ENCODE data around the gene TELO2. TPM values are rescaled to one million over a fixed set of nuclear protein-coding genes. Genes with fewer than 3 reads are reported as not detected.

The TELO2 gene
- total and polyA plus RNA-seq, 2 donors (not counting 3 experiments of a cell fraction or from before 2014, with no cell fraction given) = 30.7 to 61.6 TPM

DNA sequence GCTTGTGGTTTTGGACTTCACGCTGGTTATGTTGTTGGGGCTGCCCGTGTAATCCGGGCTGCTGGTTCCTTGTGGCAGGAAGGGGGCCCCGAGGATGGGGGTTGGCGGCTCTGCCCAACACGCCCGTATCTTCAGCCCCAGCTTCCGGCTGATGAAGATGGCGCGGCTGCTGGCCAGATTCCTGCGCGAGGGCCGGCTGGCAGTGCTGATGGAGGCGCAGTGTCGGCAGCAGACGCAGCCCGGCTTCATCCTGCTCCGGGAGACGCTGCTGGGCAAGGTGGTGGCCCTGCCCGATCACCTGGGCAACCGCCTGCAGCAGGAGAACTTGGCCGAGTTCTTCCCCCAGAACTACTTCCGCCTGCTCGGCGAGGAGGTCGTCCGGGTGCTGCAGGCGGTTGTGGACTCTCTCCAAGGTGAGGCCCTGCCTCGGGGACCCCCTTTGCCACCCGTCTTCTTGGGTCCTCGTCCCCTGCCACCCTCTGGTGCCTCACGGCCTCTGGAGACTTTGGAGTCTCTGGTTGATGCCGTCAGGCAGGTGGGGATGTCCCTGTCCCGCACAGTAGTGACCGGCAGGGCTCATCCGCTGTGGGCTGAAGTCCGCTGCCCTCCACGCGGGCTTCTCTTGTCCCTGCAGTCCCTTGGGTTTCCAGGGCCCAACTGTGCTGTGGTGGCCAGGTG lies 2.2 kb downstream of the TELO2 start:
- BruUV-seq (replicated peaks) = no TSS peak
- Histone ChIP-seq H2AFZ (ENCODE audit: low read depth, low read length) (no peak overlapping the region), H3K9ac (replicated peaks; ENCODE audit: extremely low read depth, insufficient read depth, low read length) (no peak overlapping the region), H3K79me2 (ENCODE audit: control insufficient read depth, insufficient read depth, low read length) (peaks cover 19% of the 10 kb centered on the region), H3K4me3 (replicated peaks in 1 of 3; ENCODE audit: insufficient read depth in 1 of 3, low read depth in 1 of 3, low read length in 3 of 3) (no peak overlapping the region), H3K9me1 (replicated peaks; ENCODE audit: control insufficient read depth, extremely low read depth, insufficient read depth, low read length) (no peaks in the 10 kb centered on the region), H3K27me3 (ENCODE audit: control insufficient read depth in 2 of 2, insufficient read depth in 2 of 2, low read length in 2 of 2) (no peaks in the 10 kb centered on the region), H3K36me3 (ENCODE audit: control insufficient read depth in 2 of 2, extremely low read depth in 1 of 2, insufficient read depth in 2 of 2, low read length in 2 of 2) (peaks cover 3 to 14% of the 10 kb centered on the region in 2 experiments), H3K27ac (ENCODE audit: insufficient read depth, low read depth, low read length) (no peak overlapping the region), H4K20me1 (replicated peaks; ENCODE audit: control insufficient read depth, extremely low read depth, insufficient read depth, low read length) (no peaks in the 10 kb centered on the region), H3K4me2 (ENCODE audit: insufficient read depth, low read length) (no peak overlapping the region), H3K4me1 (ENCODE audit: control insufficient read depth, extremely low read depth, insufficient read depth, low read length) (peaks cover 15% of the 10 kb centered on the region), H3K9me3 (replicated peaks; ENCODE audit: control insufficient read depth, insufficient read depth, low read length) (no peaks in the 10 kb centered on the region)
- ChIA-PET POLR2A (no interaction called here), CTCF (interaction anchor here (1.3 to 1.6 kb wide), 9 partner anchors 17 to 180 kb away, joined by 3 to 19 read pairs (median 4); partner anchors contain the start of gene TMEM204)
- DNase-seq (ENCODE audit: low read depth, low spot score) (no peak), FAIRE-seq (no peak)
- dilution Hi-C loops (cut with MboI; ENCODE audit: extremely low pct_ligation_motif_present, low sequenced_read_pairs) = no loop called here
- intact Hi-C loops (cut with micrococcal nuclease) = no loop called here
- no peak for TF ChIP-seq POLR2A (IDR thresholded peaks at IDR 0.05; ENCODE audit: low read depth, low read length)
- no peak for TF ChIP-seq POLR2AphosphoS5 (IDR thresholded peaks at IDR 0.05; ENCODE audit: insufficient read depth, low read depth, low read length)
- no peak for TF ChIP-seq GATA2 (IDR thresholded peaks at IDR 0.05; ENCODE audit: insufficient read depth, insufficient read length, low read depth, low read length)
- TF ChIP-seq EZH2 (IDR thresholded peaks at IDR 0.05; ENCODE audit: borderline replicate concordance, low read depth, low read length, severe bottlenecking) = no peak
- TF ChIP-seq JUN (IDR thresholded peaks at IDR 0.05; ENCODE audit: borderline replicate concordance, insufficient read depth, insufficient read length, low read depth) = no peak
- no peak for TF ChIP-seq FOS (IDR thresholded peaks at IDR 0.05; ENCODE audit: borderline replicate concordance, insufficient read depth, low read length)
- TF ChIP-seq, protein P1, sequence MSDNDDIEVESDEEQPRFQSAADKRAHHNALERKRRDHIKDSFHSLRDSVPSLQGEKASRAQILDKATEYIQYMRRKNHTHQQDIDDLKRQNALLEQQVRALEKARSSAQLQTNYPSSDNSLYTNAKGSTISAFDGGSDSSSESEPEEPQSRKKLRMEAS (IDR thresholded peaks at IDR 0.05; ENCODE audit: insufficient read depth, insufficient read length) = no peak
- TF ChIP-seq, protein P2, sequence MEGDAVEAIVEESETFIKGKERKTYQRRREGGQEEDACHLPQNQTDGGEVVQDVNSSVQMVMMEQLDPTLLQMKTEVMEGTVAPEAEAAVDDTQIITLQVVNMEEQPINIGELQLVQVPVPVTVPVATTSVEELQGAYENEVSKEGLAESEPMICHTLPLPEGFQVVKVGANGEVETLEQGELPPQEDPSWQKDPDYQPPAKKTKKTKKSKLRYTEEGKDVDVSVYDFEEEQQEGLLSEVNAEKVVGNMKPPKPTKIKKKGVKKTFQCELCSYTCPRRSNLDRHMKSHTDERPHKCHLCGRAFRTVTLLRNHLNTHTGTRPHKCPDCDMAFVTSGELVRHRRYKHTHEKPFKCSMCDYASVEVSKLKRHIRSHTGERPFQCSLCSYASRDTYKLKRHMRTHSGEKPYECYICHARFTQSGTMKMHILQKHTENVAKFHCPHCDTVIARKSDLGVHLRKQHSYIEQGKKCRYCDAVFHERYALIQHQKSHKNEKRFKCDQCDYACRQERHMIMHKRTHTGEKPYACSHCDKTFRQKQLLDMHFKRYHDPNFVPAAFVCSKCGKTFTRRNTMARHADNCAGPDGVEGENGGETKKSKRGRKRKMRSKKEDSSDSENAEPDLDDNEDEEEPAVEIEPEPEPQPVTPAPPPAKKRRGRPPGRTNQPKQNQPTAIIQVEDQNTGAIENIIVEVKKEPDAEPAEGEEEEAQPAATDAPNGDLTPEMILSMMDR (IDR thresholded peaks at IDR 0.05; ENCODE audit: extremely low read depth in 1 of 2, insufficient read depth in 1 of 2, low read depth in 1 of 2, low read length in 2 of 2) = no peak
- TF ChIP-seq MYC (IDR thresholded peaks at IDR 0.05; ENCODE audit: low read depth, low read length) = no peak

Data from endothelial cell of umbilical vein (primary cell).